Measurements from ENCODE around the gene WDFY4. TPM values are rescaled to one million over a fixed set of nuclear protein-coding genes. Genes with fewer than 3 reads are reported as not detected.
A peak's percentile ranks its signal among the peaks of the same experiment; 100 is the strongest.

Gene WDFY4
- total RNA-seq, 1 experiment from 2014 or later = not detected

- no peak overlapping the region for H3K4me3 Mint-ChIP-seq
- Histone ChIP-seq H3K14ac (ENCODE audit: insufficient read depth, low read length) (no peak overlapping the region), H3K18ac (ENCODE audit: insufficient read length, low read depth, low read length) (no peak overlapping the region), H4K20me1 (ENCODE audit: control insufficient read depth, insufficient read depth, insufficient read length) (no peaks in the 10 kb centered on the region), H3K56ac (ENCODE audit: insufficient read length, low read depth, low read length) (no peak overlapping the region), H3T11ph (ENCODE audit: low read length) (no peak overlapping the region), H3K79me1 (ENCODE audit: insufficient read depth, low read depth, low read length, poor library complexity, severe bottlenecking) (no peaks in the 10 kb centered on the region), H3K4ac (ENCODE audit: low read depth, low read length) (no peak overlapping the region), H2BK20ac (ENCODE audit: low read depth, low read length, poor library complexity, severe bottlenecking) (no peak overlapping the region), H3K4me2 (ENCODE audit: insufficient read depth, insufficient read length, low read length) (no peak overlapping the region), H2BK5ac (ENCODE audit: insufficient read length, low read length) (no peak overlapping the region), H4K91ac (ENCODE audit: insufficient read length, low read depth, low read length) (no peak overlapping the region), H3K9ac (ENCODE audit: extremely low read depth, insufficient read length, low read length) (no peak overlapping the region), H4K8ac (replicated peaks; ENCODE audit: insufficient read length, low read depth, low read length) (no peak overlapping the region), H2BK12ac (ENCODE audit: insufficient read length, low read depth, low read length) (no peak overlapping the region), H2AK5ac (ENCODE audit: insufficient read length, low read length) (no peak overlapping the region), H4K5ac (ENCODE audit: insufficient read length, low read depth, low read length) (no peak overlapping the region), H2BK120ac (ENCODE audit: low read depth, low read length, poor library complexity, severe bottlenecking) (no peak overlapping the region), H2AFZ (ENCODE audit: low read length) (no peak overlapping the region), H3K23ac (ENCODE audit: insufficient read length, low read depth, low read length) (no peak overlapping the region), H3K23me2 (ENCODE audit: insufficient read length, low read depth, low read length, poor library complexity, severe bottlenecking) (no peaks in the 10 kb centered on the region), H3K27ac (ENCODE audit: insufficient read length, low read depth, low read length) (no peak overlapping the region), H3K79me2 (ENCODE audit: insufficient read depth, low read length) (no peaks in the 10 kb centered on the region), H3K4me1 (ENCODE audit: insufficient read depth, low read length) (no peaks in the 10 kb centered on the region; the same call in 1 of the 2 replicates), H3K27me3 (ENCODE audit: insufficient read depth, low read length) (no peaks in the 10 kb centered on the region), H2BK15ac (ENCODE audit: low read depth, low read length) (no peak overlapping the region), H3K9me3 (ENCODE audit: control insufficient read depth, low read depth, low read length) (no peaks in the 10 kb centered on the region)
- no peak for DNase-seq
- TF ChIP-seq CTCF (conservative IDR thresholded peaks at IDR 0.05) = no peak
- no CpG with 5 or more reads among the region's 8 CpGs for WGBS (ENCODE audit: extremely low coverage, insufficient read length, low lambda C conversion rate)
- H3K4me1 Mint-ChIP-seq = peaks cover 14% of the 10 kb centered on the region in 2 experiments
- peak overlapping the region in 1 of 3 experiments; percentile 85; a peak in 1 of 7 replicates for H3K27ac Mint-ChIP-seq
- no peaks in the 10 kb centered on the region; the same call in none of the 2 replicates for H3K27me3 Mint-ChIP-seq (ENCODE audit: low read depth)
- H3K9me3 Mint-ChIP-seq = peaks cover 0 to 6% of the 10 kb centered on the region in 2 experiments; a peak in 4 of 5 replicates
- peaks cover 0 to 4% (median 0%) of the 10 kb centered on the region in 3 experiments; a peak in 2 of 7 replicates for H3K36me3 Mint-ChIP-seq (ENCODE audit: insufficient read depth in 1 of 3, low read depth in 3 of 3)
These were observed 7.3 kb downstream of the WDFY4 start for GRCh38 chr10:48691812-48692528.

Measured in H9 (cell line).